ENCODE measurements around the gene NFKB1. TPM values are rescaled to one million over a fixed set of nuclear protein-coding genes. Genes with fewer than 3 reads are reported as not detected.

NFKB1 gene
- total and polyA plus RNA-seq, 10 of the 15 experiments (the other 5 are each of a cell fraction or from before 2014, with no cell fraction given), result 8.7 to 110 (median 57.3) TPM

GRCh38 chr4:102519925-102520324 is 18.8 kb downstream of the NFKB1 start:
- ChIA-PET POLR2A (interaction anchor here (1.3 to 1.9 kb wide), 5 partner anchors 9 to 24 kb away, joined by 4 to 8 read pairs (median 7); no protein-coding TSS in a partner anchor), CTCF (interaction anchor here (0.5 to 2.0 kb wide), 9 partner anchors 8 to 572 kb away, joined by 3 to 16 read pairs (median 4); no protein-coding TSS in a partner anchor), SMC1A (ENCODE audit: uncharacterized antibody, unreplicated experiment) (interaction anchor here (0.9 to 7.9 kb wide), 13 partner anchors 8 to 571 kb away, joined by 3 to 54 read pairs (median 4); no protein-coding TSS in a partner anchor), RAD21 (ENCODE audit: unreplicated experiment) (interaction anchor here (0.9 to 2.4 kb wide), 10 partner anchors 8 to 101 kb away, joined by 3 to 13 read pairs (median 4); no protein-coding TSS in a partner anchor)
- Histone ChIP-seq H3K9ac (ENCODE audit: control insufficient read depth, insufficient read depth, low read length) (no peak overlapping the region), H3K4me2 (ENCODE audit: control insufficient read depth, insufficient read depth) (no peak overlapping the region; the same call in 1 of the 2 replicates), H3K36me3 (ENCODE audit: control insufficient read depth in 2 of 2, insufficient read depth in 2 of 2, low read length in 1 of 2) (peaks cover 0 to 2% of the 10 kb centered on the region in 2 experiments; a peak in 2 of 4 replicates), H3K9me3 (replicated peaks; ENCODE audit: control insufficient read depth, insufficient read depth, low read length) (peaks cover 3% of the 10 kb centered on the region; the same call in 2 of the 3 replicates), H3K4me1 (ENCODE audit: control insufficient read depth, insufficient read depth, low read length) (peaks cover 10% of the 10 kb centered on the region; the same call in 1 of the 2 replicates), H2AFZ (ENCODE audit: control insufficient read depth, low read depth, low read length) (no peak overlapping the region), H3K27me3 (replicated peaks in 1 of 2; ENCODE audit: control insufficient read depth in 2 of 2, insufficient read depth in 2 of 2, low read length in 1 of 2) (no peaks in the 10 kb centered on the region), H3K4me3 (no peak overlapping the region), H3K27ac (ENCODE audit: control insufficient read depth, insufficient read depth) (no peak overlapping the region), H4K20me1 (ENCODE audit: control insufficient read depth, insufficient read depth) (no peaks in the 10 kb centered on the region; the same call in 1 of the 2 replicates), H3K79me2 (ENCODE audit: control insufficient read depth, insufficient read depth, low read length) (peaks cover 94% of the 10 kb centered on the region)
- ATAC-seq (peak; percentile 4; the same call in 2 of the 3 replicates), DNase-seq (ENCODE audit: low read depth, low spot score) (no peak), FAIRE-seq (no peak)
- TF ChIP-seq MLLT1 (IDR thresholded peaks at IDR 0.05) (no peak), POLR2AphosphoS5 (IDR thresholded peaks at IDR 0.05; ENCODE audit: low read length) (peak; percentile 57; the same call in 1 of the 2 replicates), TCF12 (IDR thresholded peaks at IDR 0.05; ENCODE audit: low read depth, low read length) (no peak)
- in situ Hi-C loops (cut with MboI), result no loop called here
- intact Hi-C loops (cut with micrococcal nuclease; ENCODE audit: unreplicated experiment), result no loop called here
- BruUV-seq (replicated peaks), result TSS peak; percentile 2
- WGBS (ENCODE audit: insufficient coverage, insufficient replicate concordance, low lambda C conversion rate, missing lambda C conversion rate), result 64% methylated on average over 3 of the region's 3 CpGs

GRCh38 chr4:102521570-102521969 is 20.4 kb downstream of the NFKB1 start:
- peaks cover 97% of the 10 kb centered on the region for H3K79me2 ChIP-seq (ENCODE audit: control insufficient read depth, insufficient read depth, low read length)
- H3K9me3 ChIP-seq (replicated peaks; ENCODE audit: control insufficient read depth, insufficient read depth, low read length), result no peaks in the 10 kb centered on the region; the same call in 1 of the 3 replicates
- H3K4me3 ChIP-seq, result 0 out of 2 replicates have a peak overlapping the region, but pooled peaks have one; percentile 2
- H3K4me1 ChIP-seq (ENCODE audit: control insufficient read depth, insufficient read depth, low read length), result peaks cover 13% of the 10 kb centered on the region
- ChIA-PET CTCF (interaction anchor here (1.0 to 1.6 kb wide), 4 partner anchors 11 to 17 kb away, joined by 3 to 4 read pairs (median 4); no protein-coding TSS in a partner anchor), SMC1A (ENCODE audit: uncharacterized antibody, unreplicated experiment) (interaction anchor here (0.8 to 7.9 kb wide), 8 partner anchors 10 to 569 kb away, joined by 3 to 54 read pairs (median 7); no protein-coding TSS in a partner anchor), RAD21 (ENCODE audit: unreplicated experiment) (interaction anchor here (0.9 to 1.6 kb wide), 7 partner anchors 10 to 37 kb away, joined by 3 to 6 read pairs (median 4); partner anchors contain the start of gene NFKB1), POLR2A (no interaction called here)
- no TSS peak for BruUV-seq (replicated peaks)
- peaks cover 3% of the 10 kb centered on the region; the same call in 1 of the 2 replicates for H4K20me1 ChIP-seq (ENCODE audit: control insufficient read depth, insufficient read depth)
- peak overlapping the region; percentile 53 for H3K4me2 ChIP-seq (ENCODE audit: control insufficient read depth, insufficient read depth)
- 43% methylated on average over 1 of the region's 1 CpG for WGBS (ENCODE audit: insufficient coverage, insufficient replicate concordance, low lambda C conversion rate, missing lambda C conversion rate)
- ATAC-seq (peak; percentile 6), DNase-seq (ENCODE audit: low read depth, low spot score) (no peak), FAIRE-seq (no peak)
- peaks cover 2 to 5% of the 10 kb centered on the region in 2 experiments; a peak in 3 of 4 replicates for H3K36me3 ChIP-seq (ENCODE audit: control insufficient read depth in 2 of 2, insufficient read depth in 2 of 2, low read length in 1 of 2)
- TF ChIP-seq SMARCA5 (IDR thresholded peaks at IDR 0.05) (no peak), SPI1 (IDR thresholded peaks at IDR 0.05; ENCODE audit: borderline replicate concordance, insufficient read depth, low read depth, low read length) (no peak), ZNF622 (IDR thresholded peaks at IDR 0.05) (no peak)
- no peak overlapping the region for H2AFZ ChIP-seq (ENCODE audit: control insufficient read depth, low read depth, low read length)
- intact Hi-C loops (cut with micrococcal nuclease; ENCODE audit: unreplicated experiment) (no loop called here), in situ Hi-C loops (cut with MboI) (no loop called here)
- H3K27me3 ChIP-seq (replicated peaks in 1 of 2; ENCODE audit: control insufficient read depth in 2 of 2, insufficient read depth in 2 of 2, low read length in 1 of 2), result no peaks in the 10 kb centered on the region
- H3K27ac ChIP-seq (ENCODE audit: control insufficient read depth, insufficient read depth), result no peak overlapping the region
- no peak overlapping the region for H3K9ac ChIP-seq (ENCODE audit: control insufficient read depth, insufficient read depth, low read length)
